G401 (cell line): ENCODE results near the gene PTPRO. TPM values are rescaled to one million over a fixed set of nuclear protein-coding genes. Genes with fewer than 3 reads are reported as not detected.

ENCODE experiments used
- DNase-seq: peaks from one replicate; pipeline ENCODE4 v3.0.0-alpha.2; 2015; ENCODE audit warnings: low spot score
- in situ Hi-C: cut with HindIII; loops from 2 replicates; pipeline ENCODE4 v1.10.0; 2016; ENCODE audit warnings: low sequenced_read_pairs, mixed read lengths
- total RNA-seq: library from RNA; depleted of rRNA; stranded (reverse); fragments of >200 nt; shearing (Covaris generic); gene quantifications from 2 replicates; pipeline ENCODE4 v1.2.3, GENCODE V29; 2014; rRNA removed

PTPRO gene
- total RNA-seq, 1 experiment from 2014 or later = not detected

DNA sequence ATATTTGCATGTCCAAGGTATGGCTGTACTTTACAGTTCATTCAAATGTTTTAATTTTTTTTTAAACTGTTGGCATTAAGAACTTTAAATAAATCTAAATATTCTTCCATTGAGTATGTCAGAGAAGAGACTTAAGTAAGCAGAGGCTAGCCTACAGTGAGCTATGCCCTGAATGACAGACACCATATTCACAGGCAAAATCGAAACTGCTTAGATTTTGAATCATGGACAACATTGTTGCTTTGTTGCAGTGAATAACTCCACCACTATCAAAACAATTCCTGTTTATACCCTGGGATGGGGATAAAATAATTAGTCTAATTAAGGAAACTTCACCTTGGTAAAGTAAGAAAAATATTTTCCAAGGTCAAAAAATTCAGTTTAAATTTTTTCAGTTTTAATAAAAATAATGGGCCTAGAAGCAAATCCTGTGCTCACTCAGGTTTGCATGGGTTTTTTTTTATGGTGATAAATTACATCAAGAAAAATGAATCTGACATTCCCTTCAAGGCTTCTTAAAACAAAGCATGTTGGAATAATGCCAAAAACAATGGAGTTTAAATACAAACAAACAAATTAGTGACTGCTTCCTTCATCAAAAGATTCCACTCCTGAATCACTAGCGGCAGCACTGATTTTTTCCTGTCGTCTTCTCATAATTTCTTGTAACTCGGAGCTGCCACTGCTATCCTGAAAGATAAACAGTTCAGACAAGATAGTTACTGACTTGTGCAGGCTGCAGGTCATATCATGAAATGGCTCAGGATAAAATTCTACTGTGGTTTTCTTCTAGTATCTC lies 298.6 kb downstream of the PTPRO start:
- DNase-seq = no peak
- in situ Hi-C loops = no loop called here

DNA sequence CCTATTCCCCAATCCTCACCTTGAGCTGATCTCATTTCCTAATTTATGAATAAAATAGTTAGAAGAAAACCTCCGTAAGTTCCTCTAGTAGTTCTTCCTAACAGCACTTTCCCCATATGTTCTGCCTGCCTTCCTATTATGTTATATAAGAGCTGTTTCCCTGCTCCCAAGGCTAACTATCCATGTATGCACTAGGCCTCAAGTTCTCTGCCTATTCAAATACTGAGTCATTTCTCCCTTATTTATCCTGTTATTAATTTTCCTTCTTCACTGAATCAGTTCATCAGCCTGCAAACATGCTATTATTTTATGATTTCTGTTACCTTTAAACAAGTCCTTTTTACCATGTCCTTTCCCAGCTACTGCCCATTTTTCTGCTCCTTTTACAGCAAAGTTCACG lies 302.8 kb downstream of the PTPRO start:
- no peak for DNase-seq
- in situ Hi-C loops = no loop called here

DNA sequence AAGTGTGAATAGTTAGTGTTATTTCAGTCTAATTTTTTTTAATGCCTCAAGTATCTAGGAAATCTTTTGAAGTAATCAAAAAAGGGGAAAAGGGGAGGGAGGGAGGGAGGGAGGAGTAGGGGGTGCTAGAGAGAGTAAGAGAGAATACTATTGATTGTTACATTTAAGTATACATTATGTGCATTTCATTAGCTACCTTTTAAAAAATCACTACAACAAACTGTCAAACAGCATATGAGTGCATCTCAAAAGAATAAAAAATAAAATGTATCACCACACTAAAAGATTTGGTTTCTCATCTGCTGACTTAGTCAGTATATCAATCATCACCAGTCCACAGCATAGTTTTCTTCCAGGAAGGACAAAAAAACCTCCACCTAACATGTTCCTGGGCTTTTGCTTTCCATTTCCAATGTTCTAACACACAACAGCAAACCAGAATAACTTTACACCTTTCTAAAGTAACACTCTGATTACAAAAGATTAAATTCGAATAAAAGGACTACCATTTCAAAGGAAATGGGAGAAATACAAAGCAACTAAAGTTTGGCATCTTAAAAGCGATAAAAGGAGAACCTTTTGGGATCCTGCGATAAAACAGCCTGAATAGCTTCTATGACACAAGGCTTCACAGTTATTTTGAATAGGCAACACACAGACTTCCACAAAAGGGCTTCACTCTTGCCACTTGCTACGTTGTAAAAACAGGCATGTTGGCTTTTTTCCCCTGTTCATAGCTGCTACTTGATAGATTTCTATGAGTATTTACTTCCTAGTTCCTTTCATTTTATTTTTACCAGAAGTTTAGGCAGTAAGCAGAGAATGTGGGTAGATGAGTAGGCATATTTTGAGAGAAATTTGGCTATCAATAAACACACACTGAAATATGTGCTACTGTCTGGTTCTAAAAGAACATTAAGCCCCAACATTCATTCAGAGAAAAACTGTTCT lies 306.0 kb downstream of the PTPRO start:
- no peak for DNase-seq
- in situ Hi-C loops = no loop called here

DNA sequence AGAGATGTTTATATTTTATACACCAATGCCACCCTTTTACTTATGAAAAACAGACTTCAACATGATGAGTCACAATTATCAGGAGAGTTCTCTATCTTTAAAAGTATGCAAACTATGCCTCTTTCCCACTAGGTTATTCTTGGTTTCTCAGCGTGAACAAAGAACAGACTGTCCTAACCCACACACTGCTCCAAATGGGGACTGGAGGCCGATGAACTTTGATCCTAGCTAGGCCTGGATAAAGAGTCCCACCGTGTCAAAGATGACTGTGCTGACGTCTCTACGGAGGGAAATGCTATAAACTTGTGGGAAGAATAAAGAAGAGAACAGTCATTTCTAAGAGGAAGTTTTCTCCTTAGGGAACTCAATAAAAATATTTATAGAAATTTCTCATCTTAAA lies 306.8 kb downstream of the PTPRO start:
- in situ Hi-C loops = no loop called here
- no peak for DNase-seq

DNA sequence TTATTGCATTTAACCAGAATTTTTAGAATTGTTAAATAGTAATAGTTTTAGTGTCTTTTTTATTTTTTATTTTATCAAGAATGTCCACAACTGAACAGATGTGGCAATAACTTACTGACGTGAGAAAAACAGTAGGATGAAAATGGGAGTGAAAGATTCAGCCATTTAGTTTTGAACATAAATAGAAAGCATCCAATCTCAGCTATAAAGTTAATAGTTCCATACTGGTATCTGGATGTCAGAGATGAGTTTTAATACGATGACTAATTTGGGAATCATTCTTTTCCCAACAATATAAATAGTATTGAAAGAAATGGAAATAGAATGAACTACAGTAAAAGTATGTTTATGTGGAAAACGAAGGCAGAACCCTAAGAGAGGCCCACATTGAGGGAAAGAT lies 307.5 kb downstream of the PTPRO start:
- in situ Hi-C loops = no loop called here
- no peak for DNase-seq

DNA sequence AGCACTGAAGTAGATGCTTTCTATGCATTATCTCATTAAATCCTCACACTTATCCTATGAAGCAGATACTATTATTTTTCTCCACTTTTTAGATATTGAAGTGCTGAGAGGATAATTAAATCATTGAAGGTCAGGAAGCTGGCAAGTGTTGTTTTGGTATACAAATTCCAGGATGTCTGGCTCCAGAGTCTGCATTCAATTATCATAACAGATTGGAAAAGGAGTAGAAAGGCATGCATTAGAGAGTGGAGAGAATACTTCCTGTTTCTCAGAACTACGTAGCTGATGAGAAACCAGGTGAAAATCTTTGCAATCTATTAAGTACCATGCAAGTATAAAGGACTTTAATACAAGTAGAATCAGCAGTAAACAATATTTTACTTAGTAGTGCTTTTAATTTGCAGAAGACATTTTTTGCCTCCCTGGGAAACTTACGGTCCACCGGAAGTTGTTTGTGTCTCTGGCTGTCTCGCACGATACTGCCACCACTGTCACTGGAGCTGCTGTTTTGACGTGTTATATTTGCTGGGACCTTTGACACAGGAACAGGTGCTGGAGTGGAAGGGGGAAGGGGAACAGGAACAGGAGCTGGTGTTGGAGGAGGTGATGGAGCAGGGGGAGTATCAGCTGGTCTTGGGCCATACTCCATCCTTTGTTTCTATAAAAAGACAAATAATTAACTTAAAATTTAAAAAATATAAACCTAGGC lies 308.9 kb downstream of the PTPRO start:
- in situ Hi-C loops = no loop called here
- DNase-seq = no peak

DNA sequence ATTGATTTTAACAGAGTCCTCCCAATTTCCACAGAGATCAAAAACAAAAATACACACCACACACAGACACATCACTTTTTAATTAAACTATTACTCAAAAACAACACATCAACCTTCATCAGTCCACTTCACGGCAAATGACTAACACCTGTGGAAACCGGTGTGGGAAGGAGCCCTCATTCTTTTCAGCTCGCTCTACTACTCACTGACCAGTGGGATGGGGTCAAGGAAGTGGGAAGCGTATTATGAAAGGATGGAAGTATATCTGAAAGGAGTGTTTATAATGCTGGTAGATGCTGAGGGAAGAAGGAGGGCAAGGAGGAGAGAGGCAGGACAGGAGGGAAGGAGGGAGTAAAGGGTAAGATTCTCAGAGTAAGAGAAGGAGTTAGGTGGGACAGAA lies 310.4 kb downstream of the PTPRO start:
- in situ Hi-C loops = no loop called here

DNA sequence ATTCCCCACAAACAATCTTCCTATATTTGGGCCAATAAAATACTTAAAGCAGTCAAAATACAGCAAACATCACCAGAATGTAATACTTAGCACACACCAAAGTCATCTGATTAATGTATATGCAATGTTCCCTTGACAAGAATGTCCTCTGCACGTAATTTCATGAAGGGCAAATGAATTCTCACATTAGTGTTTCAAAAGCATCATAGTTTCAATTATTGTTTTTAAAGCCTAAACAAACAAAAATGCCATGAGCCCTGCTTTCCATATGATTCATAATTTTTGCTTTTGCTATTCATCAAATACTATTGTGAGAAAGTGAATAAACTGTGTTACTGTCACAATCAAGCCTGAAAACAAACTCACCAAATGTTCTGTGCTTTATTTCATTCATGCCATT lies 310.9 kb downstream of the PTPRO start:
- in situ Hi-C loops = no loop called here
- DNase-seq = no peak

More for the DNA sequence above, 310.4 kb downstream of the PTPRO start:
- DNase-seq = no peak

DNA sequence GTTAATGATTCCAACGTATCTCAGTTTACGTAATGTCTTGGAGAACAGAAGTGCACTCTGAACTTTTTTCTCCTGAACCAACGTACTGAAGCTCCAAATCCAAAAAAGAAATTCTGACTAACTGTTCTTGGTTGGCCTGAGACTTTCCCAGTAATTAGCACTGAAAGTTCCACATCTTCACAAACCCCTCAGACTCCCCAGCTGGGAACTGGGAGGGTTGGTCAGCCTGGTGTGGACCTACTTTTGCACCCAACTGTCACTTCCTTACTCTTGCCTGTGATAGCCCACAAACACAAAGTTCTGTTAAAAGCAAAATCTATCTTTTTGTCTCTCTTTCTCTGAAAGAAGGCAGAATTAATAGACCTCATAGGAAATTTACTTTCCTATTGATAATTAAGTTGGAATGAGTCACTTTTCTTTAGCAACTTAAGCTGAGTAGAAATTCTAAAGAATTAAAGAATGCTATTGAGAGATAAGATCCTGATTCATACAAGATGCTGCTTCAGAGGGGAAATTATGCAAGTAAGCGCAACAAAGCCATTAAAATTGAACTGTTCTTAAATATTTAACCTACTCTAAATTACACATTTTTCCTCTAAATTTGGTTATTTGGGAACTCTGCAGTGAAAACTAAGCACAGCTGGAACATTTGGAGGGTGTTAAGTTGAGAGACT lies 311.8 kb downstream of the PTPRO start:
- no peak for DNase-seq
- in situ Hi-C loops = no loop called here

DNA sequence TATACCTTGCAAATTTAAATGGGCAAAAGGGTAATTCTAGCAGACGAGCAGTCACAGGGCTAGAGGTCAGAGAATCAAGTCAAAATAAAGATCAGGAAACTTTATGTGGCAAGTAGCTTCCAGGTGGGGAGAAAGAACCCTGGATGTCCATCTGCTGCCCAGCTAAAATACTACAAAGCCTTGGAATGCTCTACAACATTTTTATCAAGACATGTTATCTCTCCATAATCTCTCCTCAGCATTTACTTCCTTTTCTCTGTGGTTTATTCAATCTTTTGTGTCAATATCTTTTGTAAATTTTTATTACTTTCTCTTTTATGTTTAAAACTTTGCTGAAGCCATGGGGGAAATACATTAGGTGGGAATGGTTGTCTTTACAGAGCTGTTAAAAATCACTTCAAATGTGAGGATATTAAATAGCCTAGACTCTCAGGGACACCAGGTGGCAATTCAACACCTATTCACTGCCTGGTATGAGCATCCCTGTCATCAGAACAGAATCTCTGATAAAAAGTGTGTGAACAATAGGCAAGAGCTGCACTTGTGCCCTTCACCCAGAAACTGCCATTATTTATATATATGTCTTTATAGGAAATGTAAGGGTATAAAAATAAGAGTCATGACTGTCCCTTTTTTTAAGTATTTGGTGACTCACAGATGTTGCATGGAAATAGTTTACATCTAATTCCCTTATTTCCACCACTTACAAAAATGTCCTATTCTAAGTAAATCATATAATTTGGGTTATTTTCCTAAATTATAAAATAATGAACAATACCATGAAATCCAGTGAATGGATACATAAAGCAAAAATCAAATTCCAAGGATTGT lies 314.0 kb downstream of the PTPRO start:
- DNase-seq = no peak
- in situ Hi-C loops = no loop called here

DNA sequence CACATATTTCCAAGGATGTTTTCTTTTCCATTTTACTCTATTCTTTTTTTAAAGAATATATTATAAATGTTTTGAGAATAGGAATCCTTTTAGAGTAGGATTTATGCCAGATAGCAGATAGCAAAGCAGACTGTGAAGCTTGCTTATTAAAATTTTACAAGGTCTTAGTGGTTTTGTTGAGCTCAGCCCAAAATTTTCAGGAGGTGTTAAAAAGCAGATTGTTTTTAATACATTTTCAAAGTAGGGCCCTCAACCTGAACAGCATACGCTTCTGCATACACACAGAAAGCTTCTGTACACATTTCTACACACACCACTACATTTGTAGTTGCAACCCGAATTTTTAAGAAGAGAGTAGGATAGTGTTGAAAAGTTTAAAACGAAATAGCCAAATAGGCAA lies 315.9 kb downstream of the PTPRO start:
- in situ Hi-C loops = no loop called here
- DNase-seq = no peak

DNA sequence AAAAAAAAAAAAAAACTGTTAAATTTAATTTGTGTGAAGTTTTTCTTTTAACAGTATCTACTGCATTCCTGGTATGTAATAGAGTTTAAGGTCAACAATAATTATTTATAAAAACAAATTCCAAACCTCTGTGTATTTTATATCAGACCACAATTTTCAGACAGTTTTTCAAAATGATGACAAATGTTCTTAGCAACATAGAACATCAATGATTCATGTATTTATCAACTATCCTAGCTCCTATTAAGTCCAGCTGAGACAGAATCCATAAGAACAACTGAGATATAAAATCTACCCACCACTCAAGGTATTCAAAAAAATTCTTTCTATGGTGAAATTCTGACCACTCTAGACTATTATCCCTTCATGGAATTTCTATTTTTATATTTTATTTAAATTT lies 322.4 kb downstream of the PTPRO start:
- in situ Hi-C loops = no loop called here
- no peak for DNase-seq

DNA sequence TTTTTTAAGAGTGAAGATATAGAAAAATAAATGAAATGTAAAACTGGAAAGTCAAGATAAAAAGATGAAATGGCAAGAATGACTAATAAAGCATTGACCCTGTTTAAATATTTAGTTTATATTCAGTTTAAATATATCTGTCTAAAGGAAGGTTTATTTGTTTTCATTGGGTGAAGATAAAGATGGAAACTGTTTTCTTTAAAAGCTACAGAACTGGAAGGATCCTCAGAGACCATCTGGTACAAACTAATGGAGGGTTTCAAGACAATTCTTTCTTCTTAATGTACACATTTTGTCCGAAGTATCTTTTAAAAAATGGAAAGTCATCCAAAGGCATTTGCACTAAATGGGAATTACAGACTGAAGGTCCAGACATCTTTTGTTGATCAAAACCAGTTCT lies 324.3 kb downstream of the PTPRO start:
- in situ Hi-C loops = no loop called here
- no peak for DNase-seq

Other genes starting within 250 kb of the PTPRO start
- not detected in 2 replicates for gene RERG, start 101.1 kb upstream of the PTPRO start, total RNA-seq